GM18502 (cell line): Measurements from ENCODE around the gene CNPY4.

Source experiments
- ATAC-seq: cut with Tn5 transposase; IDR thresholded peaks from one replicate; pipeline ENCODE4 v1.9.1; 2021; ENCODE audit warnings: mild to moderate bottlenecking; ENCODE audit not compliant: unreplicated experiment, poor library complexity

The CNPY4 gene

GRCh38 chr7:100119072-100119969 lies at the start of gene CNPY4, which contains the start of gene TAF6:
CNPY4 (plus strand) TSS chr7:100119634; CDS start chr7:100119745, 111 bp downstream.
TAF6 (minus strand) TSS chr7:100119358; CDS start chr7:100114209, 5,149 bp downstream.
- peak; percentile 77 for ATAC-seq

DNA sequence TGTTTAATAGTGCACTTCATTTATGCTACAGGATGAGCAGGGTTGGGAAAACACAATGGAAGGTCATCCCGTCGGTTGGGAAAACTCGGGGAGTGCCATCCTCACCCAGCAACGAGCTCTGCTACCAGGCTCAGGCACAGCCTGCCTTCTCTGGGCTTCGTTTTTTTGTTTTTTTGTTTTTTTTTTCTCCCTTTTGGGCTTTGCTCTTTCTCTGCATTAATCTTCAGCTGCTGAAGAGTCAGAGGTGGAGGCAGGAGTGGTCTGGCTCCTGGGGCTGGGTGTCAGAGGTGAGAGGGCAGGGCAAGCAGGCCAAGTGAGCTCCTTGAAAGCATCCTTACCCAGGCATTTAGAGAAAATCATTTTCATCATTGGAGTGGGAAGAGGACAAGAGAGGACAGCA lies 49.4 kb upstream of the CNPY4 start:
- no peak for ATAC-seq

DNA sequence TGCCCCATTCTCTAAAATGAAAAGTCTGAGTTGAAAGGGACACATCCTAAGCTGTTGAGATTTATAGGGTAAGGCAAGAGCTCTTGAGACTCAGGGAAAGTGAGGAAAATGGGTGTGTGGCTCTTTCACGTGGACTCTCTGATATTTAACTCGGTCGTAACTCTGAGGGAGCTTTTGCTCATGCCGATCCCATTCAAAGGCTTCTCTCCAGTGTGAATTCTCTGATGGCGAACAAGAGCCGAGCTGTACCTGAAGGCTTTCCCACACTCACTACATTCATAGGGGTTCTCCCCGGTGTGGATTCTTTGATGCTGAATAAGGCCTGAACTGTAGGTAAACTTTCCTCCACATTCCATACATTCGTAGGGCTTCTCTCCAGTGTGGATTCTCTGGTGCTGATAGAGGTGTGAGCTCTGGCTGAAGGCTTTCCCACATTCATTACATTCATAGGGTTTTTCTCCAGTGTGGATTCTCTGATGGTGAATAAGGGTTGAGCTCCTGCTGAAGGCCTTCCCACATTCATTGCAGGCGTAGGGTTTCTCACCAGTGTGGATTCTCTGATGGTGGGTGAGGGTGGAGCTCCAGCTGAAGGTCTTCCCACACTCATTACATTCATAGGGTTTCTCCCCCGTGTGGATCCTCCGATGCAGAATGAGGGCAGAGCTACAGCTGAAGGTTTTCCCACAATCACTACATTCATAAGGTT lies 48.3 kb upstream of the CNPY4 start:
- ATAC-seq, result no peak

DNA sequence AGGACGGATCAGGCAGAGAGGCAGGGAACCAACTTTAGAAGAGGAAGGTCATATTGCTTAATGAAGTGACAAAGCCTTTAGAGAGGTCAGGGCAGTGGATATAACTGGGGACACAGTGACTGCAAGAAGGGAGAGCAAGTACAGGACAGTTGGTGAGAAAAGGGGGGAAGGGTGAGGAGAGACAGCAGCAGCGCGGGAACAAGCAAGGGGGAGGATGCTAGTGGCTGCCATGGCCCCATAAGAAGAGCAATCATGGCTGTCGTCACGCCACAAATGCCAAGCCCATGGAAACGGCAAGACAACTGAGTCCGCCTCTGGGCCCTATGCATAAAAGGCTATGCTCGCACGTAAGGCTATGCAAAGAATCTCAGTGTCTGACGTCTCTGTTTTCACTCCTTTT lies 47.0 kb upstream of the CNPY4 start:
- no peak for ATAC-seq

GRCh38 chr7:100074841-100075240 lies 44.6 kb upstream of the CNPY4 start:
- ATAC-seq, result no peak

- ATAC-seq, result no peak
Measured at GRCh38 chr7:100075418-100075817, 44.0 kb upstream of the CNPY4 start.

GRCh38 chr7:100077205-100077604 lies 42.2 kb upstream of the CNPY4 start:
- ATAC-seq, result no peak

DNA sequence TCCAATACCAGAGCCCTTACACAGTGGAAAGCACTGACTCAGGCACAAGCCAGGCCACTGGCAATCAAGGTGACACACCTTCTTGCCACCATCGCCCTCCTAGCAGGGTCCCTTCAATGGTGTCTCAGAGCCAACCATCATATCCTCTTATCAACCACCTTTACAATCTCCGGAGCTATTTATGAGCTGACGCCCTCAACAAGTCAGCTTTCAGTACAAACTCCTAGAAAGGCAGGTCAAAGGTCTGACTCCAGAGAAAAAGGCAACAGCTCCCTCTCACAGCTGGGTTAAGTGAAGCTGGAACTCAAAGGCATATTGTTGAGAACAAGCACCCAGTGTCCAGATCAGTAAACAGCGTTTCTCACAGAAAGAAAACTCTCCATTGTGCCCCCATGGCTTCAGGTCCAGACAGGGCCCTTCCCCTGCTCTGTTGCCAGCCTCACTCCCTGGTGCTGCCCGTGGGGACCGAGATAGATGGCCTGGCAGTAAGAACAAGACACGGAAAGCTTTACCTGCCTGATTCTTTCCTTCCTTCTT lies 40.3 kb upstream of the CNPY4 start:
- no peak for ATAC-seq

DNA sequence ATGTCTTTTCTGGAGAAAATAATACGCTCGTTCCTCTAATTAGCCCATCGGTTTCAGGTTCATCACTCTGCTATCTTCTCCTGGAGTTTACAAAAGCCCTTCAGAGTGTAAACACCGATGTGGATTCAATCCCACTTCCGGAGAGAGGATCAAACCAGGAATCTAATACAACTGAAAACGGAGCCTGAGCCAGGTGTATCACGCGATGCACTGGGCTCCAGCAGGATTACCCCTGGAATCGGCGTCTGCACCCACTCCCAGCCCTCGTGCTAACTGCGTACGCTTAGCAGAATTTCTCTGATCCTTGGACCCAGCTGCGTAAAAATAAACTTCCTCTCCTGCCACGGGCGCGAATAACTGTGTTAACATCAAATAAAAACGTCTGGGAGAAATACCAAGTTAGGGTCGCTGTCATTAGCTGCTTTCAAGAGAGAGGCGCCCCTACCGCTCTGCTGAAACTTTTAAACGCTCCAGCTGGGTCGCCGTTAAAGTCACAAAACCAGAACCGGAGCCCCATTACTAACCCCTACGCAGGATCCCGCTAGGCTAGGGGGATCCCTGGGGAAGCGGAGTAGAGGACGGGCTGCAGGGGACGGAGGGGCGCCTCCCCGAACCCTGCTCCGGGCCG lies 38.4 kb upstream of the CNPY4 start:
- no peak for ATAC-seq

GRCh38 chr7:100081535-100082102 lies 37.8 kb upstream of the CNPY4 start, which contains the start of gene ZNF3:
ZNF3 (minus strand) TSS chr7:100081723; CDS start chr7:100077357, 4,366 bp downstream.
- peak; percentile 86 for ATAC-seq

GRCh38 chr7:100082978-100083377 lies 36.5 kb upstream of the CNPY4 start:
- ATAC-seq, result no peak

- ATAC-seq, result no peak
Measured at GRCh38 chr7:100085515-100085914, 33.9 kb upstream of the CNPY4 start.

- ATAC-seq, result no peak
Measured at GRCh38 chr7:100087055-100087750, 32.2 kb upstream of the CNPY4 start.

GRCh38 chr7:100088095-100088620 lies 31.3 kb upstream of the CNPY4 start:
- ATAC-seq, result no peak

DNA sequence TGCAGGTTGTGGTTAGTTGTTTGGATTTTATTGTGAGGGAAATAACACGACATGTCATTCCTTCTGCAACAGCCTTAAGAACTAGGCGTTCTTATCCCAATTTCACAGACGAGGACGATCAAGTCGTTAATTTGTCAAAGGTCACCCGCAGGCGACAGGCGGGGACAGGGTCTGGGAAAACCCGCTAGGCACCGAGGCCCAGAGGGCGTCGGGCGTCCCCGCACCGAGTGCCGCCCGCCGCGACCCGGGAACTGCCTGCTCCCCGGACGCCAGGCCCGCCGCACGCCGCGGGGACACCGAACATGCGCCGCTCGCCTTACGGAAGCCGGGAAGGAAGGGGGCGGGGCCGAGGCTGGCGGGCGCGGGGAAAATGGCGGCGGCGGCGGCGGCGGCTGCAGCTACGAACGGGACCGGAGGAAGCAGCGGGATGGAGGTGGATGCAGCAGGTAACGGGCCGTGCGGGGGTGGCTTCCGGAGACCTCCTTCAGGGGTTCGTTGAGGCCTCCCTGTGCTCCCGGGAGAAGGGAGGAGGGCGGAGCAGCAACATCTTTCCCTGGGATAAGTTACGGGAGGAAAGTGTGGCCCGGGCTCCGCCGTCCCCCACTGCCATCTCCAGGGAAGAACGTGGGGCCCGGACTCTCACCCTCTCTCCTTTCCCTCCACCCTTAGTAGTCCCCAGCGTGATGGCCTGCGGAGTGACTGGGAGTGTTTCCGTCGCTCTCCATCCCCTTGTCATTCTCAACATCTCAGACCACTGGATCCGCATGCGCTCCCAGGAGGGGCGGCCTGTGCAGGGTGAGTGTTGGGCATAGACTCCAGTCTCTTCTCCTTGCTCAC lies 30.6 kb upstream of the CNPY4 start, which contains the start of gene COPS6:
Gene COPS6, plus strand, starts transcription at position 349 of the 837 bp plus-strand sequence. Its CDS starts 22 bp downstream, at position 371.
- no peak for ATAC-seq

DNA sequence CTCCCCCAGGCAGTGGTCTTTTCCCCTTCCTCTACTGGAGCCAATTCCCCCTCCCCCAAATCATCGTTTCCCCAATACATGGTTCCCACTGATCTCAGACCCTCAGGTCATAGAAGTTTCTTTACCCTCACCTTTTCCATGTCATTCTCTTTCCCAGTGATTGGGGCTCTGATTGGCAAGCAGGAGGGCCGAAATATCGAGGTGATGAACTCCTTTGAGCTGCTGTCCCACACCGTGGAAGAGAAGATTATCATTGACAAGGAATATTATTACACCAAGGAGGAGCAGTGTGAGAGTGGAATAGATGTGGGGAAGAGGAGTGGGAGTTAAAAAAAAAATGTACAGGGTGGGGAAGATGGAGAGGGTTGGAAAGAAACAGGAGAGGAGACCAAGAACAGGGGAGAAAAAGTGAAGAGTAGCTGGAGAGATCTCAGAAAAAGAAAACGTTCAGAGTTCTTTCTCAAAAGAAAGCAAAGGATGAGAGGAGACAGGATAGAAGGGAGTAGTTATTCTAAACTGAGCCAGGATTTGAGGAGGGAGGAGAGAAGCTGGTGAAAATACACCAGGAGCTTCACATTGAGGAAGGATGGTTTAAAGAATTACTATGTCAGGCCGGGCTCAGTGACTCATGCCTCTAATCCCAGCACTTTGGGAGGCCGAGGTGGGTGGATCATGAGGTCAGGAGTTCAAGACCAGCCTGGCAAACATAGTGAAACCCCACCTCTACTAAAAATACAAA lies 29.8 kb upstream of the CNPY4 start:
- ATAC-seq, result no peak

DNA sequence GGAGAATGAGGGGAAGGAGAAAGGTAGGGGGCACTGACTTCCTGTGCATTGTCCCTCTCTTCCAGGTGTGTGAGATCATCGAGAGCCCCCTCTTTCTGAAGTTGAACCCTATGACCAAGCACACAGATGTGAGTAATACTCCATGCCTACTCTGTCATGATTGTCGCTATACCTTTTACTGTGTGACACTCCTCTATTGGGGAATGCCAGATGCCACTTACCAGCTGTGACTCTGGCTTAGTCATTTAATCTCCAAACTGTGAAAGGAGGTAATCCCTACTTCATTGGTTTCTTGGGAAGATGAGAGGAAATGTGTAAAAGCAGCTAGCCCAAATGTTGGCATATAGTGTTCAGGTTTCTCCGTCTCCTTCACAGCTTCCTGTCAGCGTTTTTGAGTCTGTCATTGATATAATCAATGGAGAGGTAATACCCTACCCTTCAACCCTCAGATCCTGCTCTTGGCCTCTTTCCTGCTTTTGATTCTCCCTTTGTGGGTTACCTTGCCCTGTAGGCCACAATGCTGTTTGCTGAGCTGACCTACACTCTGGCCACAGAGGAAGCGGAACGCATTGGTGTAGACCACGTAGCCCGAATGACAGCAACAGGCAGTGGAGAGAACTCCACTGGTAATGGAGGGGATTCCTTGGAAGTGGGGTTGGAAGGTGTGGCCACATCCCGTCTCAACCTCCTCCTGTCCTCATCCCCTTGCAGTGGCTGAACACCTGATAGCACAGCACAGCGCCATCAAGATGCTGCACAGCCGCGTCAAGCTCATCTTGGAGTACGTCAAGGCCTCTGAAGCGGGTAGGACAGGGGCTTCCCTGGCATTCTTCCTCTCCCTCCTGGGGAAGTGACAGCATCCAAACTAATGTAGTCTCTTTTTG lies 28.7 kb upstream of the CNPY4 start:
- ATAC-seq, result no peak
